HEK293 (cell line): ENCODE results near the gene ITFG2.

ENCODE experiments used
- CTCF ChIA-PET: fragments of 350-600 bp; formaldehyde crosslinking; extraction: SDS; loops from one replicate; lab custom pipeline; 2021; ENCODE audit warnings: antibody characterized with exemption; lab: Yijun Ruan, JAX
- POLR2A ChIA-PET: fragments of 300-600 bp; formaldehyde crosslinking; extraction: SDS; loops from one replicate; lab custom pipeline; 2020; ENCODE audit warnings: antibody characterized with exemption, inconsistent platforms; lab: Yijun Ruan, JAX
- H3K27ac ChIP-seq: fragments of 200-500 bp; sonication (Bioruptor generic); 2 replicates; pipeline ENCODE4 v1.5.1; 2014; ENCODE audit warnings: low read depth, low read length, control low read depth, inconsistent platforms; ENCODE audit errors: extremely low read depth
- H3K36me3 ChIP-seq, 2 experiments: fragments of 200-500 bp in 1 of 2; sonication (Bioruptor generic) in 1 of 2; 1 replicate in 1 of 2; 2 replicates in 1 of 2; pipeline ENCODE4 v1.5.1; 2014 to 2017; ENCODE audit warnings: inconsistent platforms in 2 of 2, low read length in 2 of 2; ENCODE audit not compliant: control insufficient read depth in 2 of 2, insufficient read depth in 1 of 2
- H3K4me1 ChIP-seq: fragments of 200-500 bp; sonication (Bioruptor generic); 2 replicates; pipeline ENCODE4 v1.5.1; 2014; ENCODE audit warnings: mild to moderate bottlenecking, low read length, inconsistent platforms; ENCODE audit not compliant: control insufficient read depth, insufficient read depth
- H3K4me3 ChIP-seq: 2 replicates; pipeline ENCODE4 v1.5.1; 2011; ENCODE audit warnings: low read depth, mild to moderate bottlenecking, control low read depth, low read length, moderate library complexity
- H3K9me3 ChIP-seq: fragments of 200-500 bp; sonication (Bioruptor generic); 2 replicates; pipeline ENCODE4 v1.5.1; 2014; ENCODE audit warnings: low read depth, low read length, inconsistent platforms; ENCODE audit not compliant: control insufficient read depth, insufficient read depth
- BCL6B ChIP-seq: fragments of 450-650 bp; formaldehyde crosslinking; IDR thresholded peaks from 2 replicates; pipeline ENCODE4 v1.5.1; 2017; ENCODE audit warnings: missing biosample characterization, missing genetic modification characterization
- CTCF ChIP-seq: fragments of 450-650 bp; formaldehyde crosslinking; IDR thresholded peaks from 2 replicates; pipeline ENCODE4 v1.5.1; 2016; ENCODE audit warnings: missing biosample characterization, missing genetic modification characterization
- GFI1B ChIP-seq: fragments of 450-650 bp; formaldehyde crosslinking; IDR thresholded peaks from 2 replicates; pipeline ENCODE4 v1.5.1; 2016; ENCODE audit warnings: missing biosample characterization, missing genetic modification characterization
- GLIS1 ChIP-seq: fragments of 450-650 bp; formaldehyde crosslinking; IDR thresholded peaks from 2 replicates; pipeline ENCODE4 v1.5.1; 2016; ENCODE audit warnings: missing biosample characterization, missing genetic modification characterization
- HOXA7 ChIP-seq: sonication (generic); formaldehyde crosslinking; IDR thresholded peaks from 2 replicates; pipeline ENCODE4 v1.8.1; 2022; ENCODE audit warnings: missing genetic modification reagents, borderline replicate concordance
- HOXC10 ChIP-seq: sonication (generic); formaldehyde crosslinking; IDR thresholded peaks from 2 replicates; pipeline ENCODE4 v1.8.1; 2023; ENCODE audit warnings: mild to moderate bottlenecking, missing genetic modification reagents
- IKZF3 ChIP-seq: fragments of 450-650 bp; IDR thresholded peaks from 2 replicates; pipeline ENCODE4 v1.5.0; 2018; ENCODE audit warnings: missing biosample characterization, mild to moderate bottlenecking, missing genetic modification characterization, moderate library complexity
- ZBTB49 ChIP-seq: fragments of 450-650 bp; formaldehyde crosslinking; IDR thresholded peaks from 2 replicates; pipeline ENCODE4 v1.5.1; 2016; ENCODE audit warnings: missing biosample characterization, missing genetic modification characterization, low read depth
- ZNF202 ChIP-seq: fragments of 450-650 bp; formaldehyde crosslinking; IDR thresholded peaks from 2 replicates; pipeline ENCODE4 v1.5.1; 2016; ENCODE audit warnings: missing biosample characterization, missing genetic modification characterization, borderline replicate concordance
- ZNF211 ChIP-seq: fragments of 450-650 bp; formaldehyde crosslinking; IDR thresholded peaks from 2 replicates; pipeline ENCODE4 v1.5.1; 2016; ENCODE audit warnings: low read depth, missing biosample characterization, missing genetic modification characterization
- ZNF335 ChIP-seq: fragments of 450-650 bp; formaldehyde crosslinking; conservative IDR thresholded peaks from 2 replicates; pipeline ENCODE4 v1.5.1; 2016; ENCODE audit warnings: missing biosample characterization, missing genetic modification characterization
- ZNF433 ChIP-seq: fragments of 450-650 bp; formaldehyde crosslinking; IDR thresholded peaks from 2 replicates; pipeline ENCODE4 v1.5.1; 2016; ENCODE audit warnings: missing biosample characterization, missing genetic modification characterization, low read depth
- ZNF518A ChIP-seq: fragments of 450-650 bp; formaldehyde crosslinking; conservative IDR thresholded peaks from 2 replicates; pipeline ENCODE4 v1.5.1; 2016; ENCODE audit warnings: low read depth, missing biosample characterization, missing genetic modification characterization
- ZNF530 ChIP-seq: fragments of 450-650 bp; formaldehyde crosslinking; IDR thresholded peaks from 2 replicates; pipeline ENCODE4 v1.5.1; 2016; ENCODE audit warnings: low read depth, missing biosample characterization, missing genetic modification characterization
- ZNF560 ChIP-seq: fragments of 450-650 bp; formaldehyde crosslinking; IDR thresholded peaks from 2 replicates; pipeline ENCODE4 v1.5.1; 2017; ENCODE audit warnings: missing biosample characterization, missing genetic modification characterization, borderline replicate concordance
- ZNF596 ChIP-seq: fragments of 450-650 bp; IDR thresholded peaks from 2 replicates; pipeline ENCODE4 v1.5.0; 2018; ENCODE audit warnings: missing biosample characterization, mild to moderate bottlenecking, missing genetic modification characterization, moderate library complexity
- ZNF623 ChIP-seq: fragments of 450-650 bp; formaldehyde crosslinking; IDR thresholded peaks from 2 replicates; pipeline ENCODE4 v1.5.1; 2016; ENCODE audit warnings: missing biosample characterization, missing genetic modification characterization
- ZNF670 ChIP-seq: fragments of 450-650 bp; formaldehyde crosslinking; IDR thresholded peaks from 2 replicates; pipeline ENCODE4 v1.5.1; 2016; ENCODE audit warnings: missing biosample characterization, missing genetic modification characterization, low read depth
- ZNF830 ChIP-seq: fragments of 450-650 bp; IDR thresholded peaks from 2 replicates; pipeline ENCODE4 v1.5.0; 2018; ENCODE audit warnings: missing biosample characterization, missing genetic modification characterization, low read depth, mild to moderate bottlenecking, moderate library complexity
- ZSCAN30 ChIP-seq: fragments of 450-650 bp; IDR thresholded peaks from 2 replicates; pipeline ENCODE4 v1.5.1; 2018; ENCODE audit warnings: missing biosample characterization, mild to moderate bottlenecking, missing genetic modification characterization, moderate library complexity
- ZSCAN5A ChIP-seq: fragments of 450-650 bp; formaldehyde crosslinking; IDR thresholded peaks from 2 replicates; pipeline ENCODE4 v1.5.1; 2016; ENCODE audit warnings: missing biosample characterization, missing genetic modification characterization
- ZXDB ChIP-seq: fragments of 450-650 bp; formaldehyde crosslinking; IDR thresholded peaks from 2 replicates; pipeline ENCODE4 v1.5.1; 2016; ENCODE audit warnings: missing biosample characterization, missing genetic modification characterization

The ITFG2 gene

GRCh38 chr12:2841056-2841650 is 28.7 kb downstream of the ITFG2 start:
- CTCF ChIA-PET, result no interaction called here
- Histone ChIP-seq H3K4me1 (no peaks in the 10 kb centered on the region), H3K36me3 (peaks cover 0 to 13% of the 10 kb centered on the region in 2 experiments; a peak in 2 of 3 replicates), H3K9me3 (no peaks in the 10 kb centered on the region)
- TF ChIP-seq GLIS1 (tag by site-specific recombination), result no peak
- TF ChIP-seq ZNF560 (tag by site-specific recombination), result no peak
- no peak for TF ChIP-seq ZNF433
- no peak for TF ChIP-seq HOXA7 (CRISPR knock-in tag)
- TF ChIP-seq ZSCAN30 (tag by site-specific recombination), result no peak
- TF ChIP-seq CTCF (tag by site-specific recombination), result no peak
- no peak for TF ChIP-seq HOXC10 (CRISPR knock-in tag)
- no peak for TF ChIP-seq ZXDB (tag by site-specific recombination)
- TF ChIP-seq ZNF211 (tag by site-specific recombination), result no peak
- no peak for TF ChIP-seq ZSCAN5A (tag by site-specific recombination)
- no peak for TF ChIP-seq ZNF623 (tag by site-specific recombination)
- TF ChIP-seq, all 188 proteins: peak for 0
- Histone ChIP-seq H3K27ac (no peak overlapping the region), H3K4me3 (no peak overlapping the region)
- POLR2A ChIA-PET, result no interaction called here

- CTCF ChIA-PET, result interaction anchor here (0.7 to 1.5 kb wide), 2 partner anchors 9 to 20 kb away, joined by 3 to 5 read pairs; no protein-coding TSS in a partner anchor
- Histone ChIP-seq H3K4me3 (no peak overlapping the region), H3K9me3 (no peaks in the 10 kb centered on the region), H3K4me1 (no peaks in the 10 kb centered on the region), H3K27ac (no peak overlapping the region), H3K36me3 (peaks cover 0 to 9% of the 10 kb centered on the region in 2 experiments; a peak in 2 of 3 replicates)
- POLR2A ChIA-PET, result interaction anchor here (1.0 kb wide), 1 partner anchor 12 kb away, joined by 3 read pairs; no protein-coding TSS in a partner anchor
- TF ChIP-seq ZNF596 (tag by site-specific recombination) (no peak), IKZF3 (tag by site-specific recombination) (no peak), GFI1B (tag by site-specific recombination) (no peak), ZNF202 (tag by site-specific recombination) (no peak), ZNF530 (no peak), BCL6B (tag by site-specific recombination) (no peak), ZSCAN30 (tag by site-specific recombination) (no peak), ZNF335 (no peak), ZNF670 (tag by site-specific recombination) (no peak), ZNF518A (tag by site-specific recombination) (no peak), ZBTB49 (no peak), ZNF830 (no peak)
These were observed 30.5 kb downstream of the ITFG2 start for GRCh38 chr12:2842948-2843347.
